GDM1 (cell line): Measurements from ENCODE around the gene GABRR3.

Source experiments
- DNase-seq: peaks from one replicate; lab custom pipeline; 2025; lab: John Stamatoyannopoulos, UW

The GABRR3 gene

DNA sequence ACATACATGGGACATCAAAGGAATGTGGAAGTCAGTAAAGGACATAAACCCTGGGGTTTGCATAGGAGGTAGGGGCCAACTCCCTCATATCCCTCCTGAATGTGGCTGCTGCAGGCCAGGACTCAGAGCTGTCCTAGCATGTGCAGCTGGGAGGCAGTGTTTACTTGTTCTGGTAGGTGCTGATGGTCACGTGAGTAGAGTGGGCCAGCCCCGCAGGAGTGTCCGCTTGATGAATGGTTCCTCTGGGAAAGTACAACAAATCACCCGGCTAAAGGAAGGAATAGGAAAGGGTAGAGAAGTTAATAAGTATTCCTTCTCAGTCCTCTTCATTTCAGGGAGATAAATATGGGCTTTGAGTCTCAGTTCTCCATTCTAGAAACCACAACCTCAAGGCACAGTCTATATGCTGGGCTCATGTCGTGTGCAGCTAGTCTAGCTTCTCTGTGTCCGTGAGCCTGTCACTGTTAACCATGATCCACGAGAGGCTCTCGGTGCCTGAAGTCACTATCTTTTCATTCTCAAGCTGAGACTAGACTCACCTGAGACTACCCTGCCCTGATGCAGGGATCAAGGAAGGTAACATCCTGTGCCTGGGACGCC, 80.8 kb downstream of the GABRR3 start:
- no peak for DNase-seq

DNA sequence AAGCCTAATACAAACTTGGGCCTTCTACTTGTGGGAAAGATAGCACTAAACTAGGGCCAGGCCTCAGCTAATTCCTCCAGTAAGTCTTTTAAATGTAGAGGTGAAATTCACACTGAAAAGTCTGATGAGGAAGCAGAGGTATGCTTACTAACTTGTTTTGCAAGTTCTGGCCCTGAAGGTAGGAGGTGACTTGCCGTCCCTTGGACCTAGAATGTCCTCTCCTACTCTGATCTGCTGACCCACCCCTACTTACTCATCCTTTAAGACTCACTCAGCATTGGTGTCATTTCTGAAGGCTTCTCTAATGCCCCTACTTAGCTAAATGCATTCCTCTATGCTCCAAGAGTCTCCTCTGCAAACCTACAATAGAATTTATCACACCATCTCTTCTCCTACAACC, 82.2 kb downstream of the GABRR3 start:
- no peak for DNase-seq

DNA sequence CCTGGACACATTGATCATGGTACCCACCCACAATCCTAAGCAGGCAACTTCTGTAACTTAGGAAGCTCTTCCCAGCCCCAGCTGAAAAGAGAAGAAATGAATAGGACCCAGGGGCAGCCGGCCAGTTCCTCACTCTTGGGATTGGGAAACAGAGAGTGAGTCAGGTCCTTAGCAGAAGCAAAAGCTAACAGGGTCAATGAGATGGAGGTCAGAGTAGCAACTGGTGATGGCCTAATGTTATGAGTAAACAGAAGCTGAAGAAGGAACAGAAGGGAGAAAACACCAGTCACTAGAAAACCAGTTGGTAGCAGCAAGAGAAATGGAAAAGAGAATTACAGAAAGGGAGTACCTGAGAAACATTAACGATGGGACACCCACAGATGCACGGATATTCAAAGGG, 82.8 kb downstream of the GABRR3 start:
- DNase-seq, result no peak

DNA sequence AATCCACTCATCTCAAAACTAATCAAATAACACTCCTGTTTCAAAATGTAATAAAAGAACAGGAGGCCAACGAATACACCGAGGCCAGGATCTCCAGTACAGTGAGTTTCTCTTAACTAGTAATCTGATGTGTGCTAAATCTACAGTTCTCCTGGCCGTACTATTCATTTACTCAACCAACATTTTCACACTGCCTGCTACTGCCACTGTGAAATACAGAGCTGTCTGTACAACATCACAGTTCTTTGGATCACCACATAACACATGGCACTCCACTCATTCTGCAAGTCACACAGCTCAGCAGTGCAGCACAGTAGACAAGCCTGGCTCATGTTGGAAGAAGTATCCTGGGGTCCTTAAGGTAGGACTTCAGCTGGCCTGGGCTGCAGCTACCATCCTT, 84.8 kb downstream of the GABRR3 start:
- no peak for DNase-seq

DNA sequence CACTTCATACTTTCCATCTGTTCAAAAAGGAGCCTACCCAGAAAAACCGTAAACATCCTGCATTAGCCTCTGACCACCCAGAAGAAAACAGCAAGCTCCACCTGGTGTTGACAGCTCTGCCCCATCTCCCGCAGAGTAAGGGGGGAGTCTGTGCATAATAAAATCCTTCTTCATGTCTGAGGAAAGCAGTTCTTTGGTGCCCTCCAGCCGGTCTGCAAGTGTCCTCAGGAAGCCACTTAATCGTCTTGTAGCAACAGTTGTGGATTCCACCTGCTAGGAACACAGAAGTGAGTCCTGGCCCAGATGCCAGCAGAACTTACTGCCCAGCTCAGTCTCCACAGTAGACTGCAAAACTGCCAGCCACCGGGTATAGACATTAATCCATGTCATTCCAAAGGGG, 85.4 kb downstream of the GABRR3 start:
- no peak for DNase-seq

DNA sequence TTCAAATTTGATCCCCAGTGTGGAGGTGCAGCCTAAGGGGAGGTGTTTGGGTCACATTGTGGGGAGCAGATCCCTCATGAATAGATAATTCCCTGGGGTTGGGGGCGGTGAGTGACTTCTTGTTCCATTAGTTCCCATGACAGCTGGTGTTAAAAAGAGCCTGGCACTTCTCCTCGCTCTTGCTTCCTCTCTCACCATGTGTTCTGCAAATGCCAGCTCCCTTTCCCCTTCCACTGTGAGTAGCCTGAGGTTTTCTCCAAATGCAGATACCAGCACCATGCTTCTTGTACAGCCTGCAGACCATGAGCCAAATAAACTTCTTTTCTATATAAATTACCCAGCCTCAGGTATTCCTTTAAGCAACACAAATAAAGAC, 86.0 kb downstream of the GABRR3 start:
- no peak for DNase-seq

DNA sequence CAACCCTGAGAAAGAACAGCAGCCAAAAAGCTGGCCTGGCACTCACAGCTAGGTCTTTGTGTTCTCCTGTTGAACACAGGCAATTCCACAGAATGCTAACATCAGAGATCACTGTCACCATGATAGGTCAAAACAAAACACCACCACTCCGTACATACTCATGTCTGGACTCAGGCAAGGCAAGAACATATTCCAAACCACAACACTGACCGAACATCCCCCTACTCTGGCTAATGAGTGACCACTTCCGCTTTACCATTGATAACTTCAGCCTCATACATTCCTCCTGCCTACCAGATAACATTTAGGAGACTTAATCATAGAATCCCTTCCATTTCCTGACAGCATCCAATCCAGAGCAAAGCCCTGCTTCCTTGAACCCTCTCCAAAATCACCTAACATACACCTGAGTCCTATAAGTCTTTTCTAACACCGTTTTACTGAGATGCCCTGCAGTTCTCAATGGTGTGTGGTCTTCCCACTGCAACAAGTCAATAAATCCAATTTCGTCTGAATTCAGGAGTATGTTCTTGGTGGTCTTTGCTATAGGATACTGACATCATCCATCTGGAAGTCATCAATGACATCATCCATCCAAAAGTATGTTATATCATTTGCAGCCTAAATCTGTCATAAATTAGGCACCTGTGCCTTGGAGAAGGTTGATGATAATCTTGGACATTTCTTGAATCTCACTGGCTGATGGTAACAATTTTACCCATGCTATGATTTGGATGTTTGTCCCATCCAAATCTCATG, 86.6 kb downstream of the GABRR3 start:
- DNase-seq, result no peak

DNA sequence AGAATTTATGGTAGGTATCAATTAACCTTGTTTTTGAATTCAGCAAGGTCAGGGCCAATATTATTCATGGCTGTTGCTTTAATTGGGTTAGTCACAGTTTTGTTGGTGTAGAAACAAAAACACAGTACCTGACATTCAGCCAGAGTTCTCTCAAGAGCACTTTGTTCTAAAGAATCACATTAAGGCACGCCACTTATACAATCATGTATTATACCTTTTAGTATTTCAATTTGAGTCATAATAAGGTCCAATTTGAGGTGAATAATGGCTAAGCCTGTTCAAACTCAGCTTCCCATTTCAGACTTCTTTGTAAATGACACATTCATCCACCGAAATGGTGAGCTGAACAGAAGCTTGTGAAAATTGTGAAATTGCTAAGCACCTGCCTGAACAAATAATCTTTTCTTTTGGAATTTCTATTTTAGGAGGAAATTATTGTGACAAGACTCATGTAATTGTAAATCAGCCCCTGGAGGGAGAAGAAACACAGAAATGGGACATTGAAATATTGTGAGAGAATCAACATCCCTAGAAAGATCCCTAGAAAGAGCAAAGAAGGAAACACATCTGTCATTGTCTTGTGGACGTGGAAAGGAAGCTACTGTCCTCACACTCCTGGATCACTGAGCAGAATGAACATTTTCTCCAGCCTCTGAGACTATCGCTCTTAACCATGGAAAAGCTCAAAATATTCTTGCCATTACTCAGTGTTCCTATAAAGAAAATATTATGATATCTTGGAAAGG, 92.1 kb downstream of the GABRR3 start:
- no peak for DNase-seq

DNA sequence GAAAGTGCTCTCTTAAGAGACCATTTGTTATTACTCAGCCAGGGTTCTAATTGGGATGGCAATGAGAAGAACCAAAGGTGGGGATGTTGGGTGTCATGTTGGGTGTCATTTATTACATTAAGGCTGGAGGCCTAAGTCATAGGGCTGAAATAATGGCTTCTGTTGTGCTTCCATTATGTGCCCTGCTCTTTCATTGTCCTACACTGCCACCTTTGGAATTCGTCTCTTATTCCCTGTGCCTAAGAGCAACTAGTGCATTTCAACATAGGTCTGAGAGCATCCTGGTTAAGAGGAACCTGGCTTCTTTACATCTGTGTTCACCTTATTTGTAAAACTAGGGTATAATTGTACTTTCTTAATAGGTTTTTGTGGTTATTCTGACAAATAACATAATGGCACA, 95.1 kb downstream of the GABRR3 start:
- DNase-seq, result no peak

DNA sequence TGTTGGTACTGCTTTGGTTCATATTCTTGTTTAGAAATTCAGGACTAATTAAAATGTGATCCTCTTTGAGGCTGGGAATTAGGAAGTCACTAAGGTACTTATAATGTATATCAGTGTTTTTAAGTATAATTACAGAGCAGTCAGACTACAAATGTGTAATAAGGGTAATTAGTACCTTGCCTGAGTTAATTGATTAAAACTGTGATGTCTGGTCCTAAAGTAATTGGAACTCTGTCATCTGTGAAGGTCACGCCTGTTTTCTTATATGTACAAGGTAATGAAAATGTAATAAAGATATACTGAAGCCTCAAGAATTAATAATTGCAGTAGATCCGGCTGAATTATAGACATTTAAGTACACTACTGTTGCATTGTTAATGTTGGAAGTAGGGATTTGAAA, 95.7 kb downstream of the GABRR3 start:
- no peak for DNase-seq

DNA sequence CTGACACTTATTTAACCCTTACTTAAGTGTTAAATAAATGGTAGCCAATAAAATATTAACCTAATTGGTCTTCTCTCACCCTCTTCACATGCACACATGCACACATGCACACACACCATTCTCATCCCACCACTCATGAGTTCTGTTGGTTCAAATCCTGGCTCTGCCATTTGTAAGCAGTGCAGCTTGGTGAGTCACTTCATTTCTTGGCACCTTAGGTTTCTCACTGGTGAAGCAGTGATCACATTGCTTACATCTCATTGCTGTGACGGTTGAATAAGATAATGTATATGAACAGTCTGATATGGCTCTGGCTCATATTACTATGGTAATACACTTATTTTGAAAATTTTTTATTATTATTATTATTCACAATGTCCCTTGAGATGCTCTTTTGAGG, 96.7 kb downstream of the GABRR3 start:
- DNase-seq, result no peak

DNA sequence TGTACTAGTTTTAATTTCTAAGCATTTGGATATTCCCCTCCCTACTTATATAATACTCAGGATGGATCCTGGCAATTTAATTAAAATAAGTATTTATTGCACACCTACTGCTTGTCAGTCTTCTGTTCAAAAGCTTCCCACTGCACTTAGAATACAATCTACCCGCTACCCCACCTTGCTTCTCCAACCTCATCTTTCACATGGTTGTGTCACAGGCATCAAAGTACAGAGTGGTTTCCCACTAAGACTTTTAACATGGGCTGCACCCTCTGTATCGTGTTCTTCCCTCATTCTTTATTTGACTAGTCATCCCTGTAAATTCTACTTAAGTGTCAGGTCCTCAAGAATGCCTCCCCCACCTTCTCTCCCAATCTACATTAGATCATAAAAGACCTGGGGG, 97.9 kb downstream of the GABRR3 start:
- no peak for DNase-seq

DNA sequence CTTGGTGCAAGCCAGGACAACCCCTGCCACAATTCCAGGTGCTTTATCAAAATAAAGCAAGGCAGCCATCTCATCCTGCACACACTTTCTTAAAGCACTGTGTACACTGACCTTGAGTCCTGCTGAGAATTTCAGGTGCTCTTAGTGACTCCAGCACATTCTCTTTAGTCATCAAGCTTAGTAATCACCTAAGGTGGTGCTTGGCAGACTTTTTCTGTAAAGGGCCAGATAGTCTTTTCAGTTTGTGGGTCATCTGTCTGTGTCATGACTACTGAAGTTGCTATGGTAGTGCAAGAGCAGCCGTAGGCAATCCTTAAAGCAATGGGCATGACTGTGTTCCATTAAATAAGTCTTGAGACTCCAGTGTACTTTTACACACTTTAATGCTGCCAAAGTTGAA, 99.3 kb downstream of the GABRR3 start:
- no peak for DNase-seq
